ENCODE data around the gene ZFP1.

Gene ZFP1

GRCh38 chr16:75148311-75149195, at the start of gene ZFP1:
ZFP1 (plus strand) TSS chr16:75148524; CDS start chr16:75152952, 4,428 bp downstream.
- peak; percentile 88 to 97 (median 92) for DNase-seq

- no peak for DNase-seq
These were observed 49.2 kb upstream of the ZFP1 start for GRCh38 chr16:75099075-75099667.

GRCh38 chr16:75099738-75100602, 48.4 kb upstream of the ZFP1 start:
- peak in 3 of 6 experiments; percentile 14 to 47 (median 45) for DNase-seq

- no peak for DNase-seq
These were observed 47.7 kb upstream of the ZFP1 start for GRCh38 chr16:75100603-75100990.

- no peak for DNase-seq
These were observed 46.7 kb upstream of the ZFP1 start for GRCh38 chr16:75101635-75102034.

- DNase-seq, result no peak
These were observed 45.7 kb upstream of the ZFP1 start for GRCh38 chr16:75102595-75102994.

GRCh38 chr16:75103994-75104393, 44.3 kb upstream of the ZFP1 start:
- no peak for DNase-seq

GRCh38 chr16:75104836-75105235, 43.5 kb upstream of the ZFP1 start:
- DNase-seq, result no peak

GRCh38 chr16:75105306-75106061, 42.8 kb upstream of the ZFP1 start:
- no peak for DNase-seq

GRCh38 chr16:75106351-75107274, 41.7 kb upstream of the ZFP1 start:
- DNase-seq, result no peak

- DNase-seq, result no peak
These were observed 40.8 kb upstream of the ZFP1 start for GRCh38 chr16:75107505-75107904.

- peak; percentile 14 to 48 (median 24) for DNase-seq
These were observed 39.3 kb upstream of the ZFP1 start for GRCh38 chr16:75108792-75109731.

- no peak for DNase-seq
These were observed 38.5 kb upstream of the ZFP1 start for GRCh38 chr16:75109732-75110243.

GRCh38 chr16:75110637-75111513, 37.4 kb upstream of the ZFP1 start:
- DNase-seq, result peak; percentile 47 to 87 (median 66)

- DNase-seq, result no peak
These were observed 36.8 kb upstream of the ZFP1 start for GRCh38 chr16:75111514-75111940.

GRCh38 chr16:75111961-75112733, 36.2 kb upstream of the ZFP1 start:
- DNase-seq, result no peak

GRCh38 chr16:75112734-75113491, 35.4 kb upstream of the ZFP1 start:
- DNase-seq, result no peak
